Measurements from ENCODE around the gene TRIM46. TPM values are rescaled to one million over a fixed set of nuclear protein-coding genes. Genes with fewer than 3 reads are reported as not detected.
A peak's percentile ranks its signal among the peaks of the same experiment; 100 is the strongest.
"Not testable (repeated sequence)": the region's sequence is repeated elsewhere in the genome, so short reads cannot be mapped to it uniquely, and the experiment has no call there.

Gene TRIM46
- total RNA-seq, 5 donors from 2014 or later (not counting 1 experiment from before 2014, with no cell fraction given): 5.1 to 12.2 (median 9.8) TPM

- no peak overlapping the region for H3K4me3 Mint-ChIP-seq
- ATAC-seq (replicated peaks in 1 of 4) (no peak), DNase-seq (no peak)
- CTCF ChIA-PET: interaction anchor here (1.1 to 1.8 kb wide), 4 partner anchors 22 to 81 kb away, joined by 3 to 7 read pairs (median 4); no protein-coding TSS in a partner anchor
- Histone ChIP-seq H3K4me3 (ENCODE audit: control insufficient read depth in 1 of 2, extremely low read depth in 1 of 2, low read length in 1 of 2) (no peak overlapping the region), H3K9me3 (no peaks in the 10 kb centered on the region), H3K27ac (ENCODE audit: low read length) (no peak overlapping the region), H3K27me3 (replicated peaks in 1 of 2; ENCODE audit: control insufficient read depth in 2 of 2, extremely low read depth in 1 of 2, insufficient read depth in 2 of 2, low read length in 1 of 2) (peaks cover 0 to 11% of the 10 kb centered on the region in 2 experiments), H3K36me3 (ENCODE audit: control insufficient read depth in 2 of 2, extremely low read depth in 1 of 2, insufficient read depth in 1 of 2, low read length in 1 of 2) (peaks cover 0 to 21% of the 10 kb centered on the region in 2 donors), H3K4me1 (ENCODE audit: control insufficient read depth in 1 of 2, extremely low read depth in 1 of 2, insufficient read depth in 2 of 2, low read length in 2 of 2) (peaks cover 7 to 15% of the 10 kb centered on the region in 2 experiments)
- no peaks in the 10 kb centered on the region for H3K9me3 Mint-ChIP-seq
- no peak overlapping the region for H3K27ac Mint-ChIP-seq
- 81% methylated on average over 7 of the region's 8 CpGs for WGBS (ENCODE audit: insufficient coverage)
- no peaks in the 10 kb centered on the region for H3K27me3 Mint-ChIP-seq
- POLR2A ChIA-PET: no interaction called here
- H3K4me1 Mint-ChIP-seq: peaks cover 13 to 20% (median 14%) of the 10 kb centered on the region in 3 donors
- H3K36me3 Mint-ChIP-seq: peaks cover 10% of the 10 kb centered on the region
These were observed 7.6 kb upstream of the TRIM46 start for GRCh38 chr1:155166051-155166470.

GRCh38 chr1:155166471-155167165 lies 7.0 kb upstream of the TRIM46 start:
- no peak overlapping the region for H3K4me3 ChIP-seq (ENCODE audit: control insufficient read depth in 1 of 2, extremely low read depth in 1 of 2, low read length in 1 of 2)
- H3K27ac ChIP-seq (ENCODE audit: low read length): no peak overlapping the region
- peaks cover 10% of the 10 kb centered on the region for H3K36me3 Mint-ChIP-seq
- DNase-seq (no peak), ATAC-seq (replicated peaks in 1 of 4) (no peak)
- H3K4me1 Mint-ChIP-seq: peaks cover 13 to 20% (median 18%) of the 10 kb centered on the region in 3 donors
- H3K9me3 ChIP-seq: no peaks in the 10 kb centered on the region
- no peak overlapping the region for H3K27ac Mint-ChIP-seq
- H3K4me3 Mint-ChIP-seq: peak overlapping the region in 1 of 3 donors; percentile 70
- POLR2A ChIA-PET: no interaction called here
- peaks cover 0 to 21% of the 10 kb centered on the region in 2 donors for H3K36me3 ChIP-seq (ENCODE audit: control insufficient read depth in 2 of 2, extremely low read depth in 1 of 2, insufficient read depth in 1 of 2, low read length in 1 of 2)
- 55% methylated on average over 8 of the region's 27 CpGs for WGBS (ENCODE audit: insufficient coverage)
- H3K27me3 ChIP-seq (replicated peaks in 1 of 2; ENCODE audit: control insufficient read depth in 2 of 2, extremely low read depth in 1 of 2, insufficient read depth in 2 of 2, low read length in 1 of 2): peaks cover 0 to 11% of the 10 kb centered on the region in 2 experiments
- no peaks in the 10 kb centered on the region for H3K9me3 Mint-ChIP-seq
- H3K4me1 ChIP-seq (ENCODE audit: control insufficient read depth in 1 of 2, extremely low read depth in 1 of 2, insufficient read depth in 2 of 2, low read length in 2 of 2): peaks cover 7 to 18% of the 10 kb centered on the region in 2 experiments
- CTCF ChIA-PET: interaction anchor here (0.6 to 3.4 kb wide), 13 partner anchors 9 to 82 kb away, joined by 3 to 29 read pairs (median 4); partner anchors contain the start of gene SLC50A1 (in 1 of the 2)
- no peaks in the 10 kb centered on the region for H3K27me3 Mint-ChIP-seq

GRCh38 chr1:155167166-155168104 lies 6.2 kb upstream of the TRIM46 start:
- no peak overlapping the region for H3K27ac Mint-ChIP-seq
- H3K36me3 Mint-ChIP-seq: peaks cover 10% of the 10 kb centered on the region
- H3K4me3 ChIP-seq (ENCODE audit: control insufficient read depth in 1 of 2, extremely low read depth in 1 of 2, low read length in 1 of 2): no peak overlapping the region

GRCh38 chr1:155168105-155168445 lies 5.6 kb upstream of the TRIM46 start:
- not testable (repeated sequence) for H3K9me3 ChIP-seq; H3K27ac ChIP-seq (ENCODE audit: low read length); H3K36me3 Mint-ChIP-seq; H3K27me3 Mint-ChIP-seq; H3K9me3 Mint-ChIP-seq; DNase-seq; H3K4me3 ChIP-seq (ENCODE audit: control insufficient read depth in 1 of 2, extremely low read depth in 1 of 2, low read length in 1 of 2); ATAC-seq (replicated peaks in 1 of 4); H3K27ac Mint-ChIP-seq
- Histone ChIP-seq H3K27me3 (replicated peaks in 1 of 2; ENCODE audit: control insufficient read depth in 2 of 2, extremely low read depth in 1 of 2, insufficient read depth in 2 of 2, low read length in 1 of 2) (peaks cover 0 to 11% of the 10 kb centered on the region in 2 experiments), H3K36me3 (ENCODE audit: control insufficient read depth in 2 of 2, extremely low read depth in 1 of 2, insufficient read depth in 1 of 2, low read length in 1 of 2) (peaks cover 0 to 21% of the 10 kb centered on the region in 2 donors), H3K4me1 (ENCODE audit: control insufficient read depth in 1 of 2, extremely low read depth in 1 of 2, insufficient read depth in 2 of 2, low read length in 2 of 2) (peaks cover 12 to 26% of the 10 kb centered on the region in 2 experiments)
- CTCF ChIA-PET: interaction anchor here (0.7 to 3.4 kb wide), 7 partner anchors 25 to 557 kb away, joined by 3 to 29 read pairs (median 5); no protein-coding TSS in a partner anchor
- H3K4me1 Mint-ChIP-seq: peaks cover 26 to 30% (median 28%) of the 10 kb centered on the region in 3 donors
- H3K4me3 Mint-ChIP-seq: peak overlapping the region in 1 of 3 donors; percentile 70
- POLR2A ChIA-PET: interaction anchor here in 1 of 2 donors (0.6 kb wide), 1 partner anchor 194 kb away, joined by 6 read pairs; no protein-coding TSS in a partner anchor
- 57% methylated on average over 4 of the region's 4 CpGs for WGBS (ENCODE audit: insufficient coverage)

More at GRCh38 chr1:155167166-155168104, 6.2 kb upstream of the TRIM46 start:
- DNase-seq (peak; percentile 62 to 93 (median 80)), ATAC-seq (replicated peaks in 1 of 4) (peak; percentile 71 to 82 (median 76))
- Mint-ChIP-seq H3K4me1 (peaks cover 20 to 27% (median 25%) of the 10 kb centered on the region in 3 donors), H3K9me3 (no peaks in the 10 kb centered on the region), H3K27me3 (no peaks in the 10 kb centered on the region), H3K4me3 (peak overlapping the region; percentile 28 to 70 (median 62))
- Histone ChIP-seq H3K4me1 (ENCODE audit: control insufficient read depth in 1 of 2, extremely low read depth in 1 of 2, insufficient read depth in 2 of 2, low read length in 2 of 2) (peaks cover 11 to 23% of the 10 kb centered on the region in 2 experiments), H3K9me3 (no peaks in the 10 kb centered on the region), H3K27ac (ENCODE audit: low read length) (no peak overlapping the region), H3K27me3 (replicated peaks in 1 of 2; ENCODE audit: control insufficient read depth in 2 of 2, extremely low read depth in 1 of 2, insufficient read depth in 2 of 2, low read length in 1 of 2) (peaks cover 0 to 11% of the 10 kb centered on the region in 2 experiments), H3K36me3 (ENCODE audit: control insufficient read depth in 2 of 2, extremely low read depth in 1 of 2, insufficient read depth in 1 of 2, low read length in 1 of 2) (peaks cover 0 to 21% of the 10 kb centered on the region in 2 donors)
- 16% methylated on average over 12 of the region's 28 CpGs for WGBS (ENCODE audit: insufficient coverage)
- CTCF ChIA-PET: interaction anchor here (0.6 to 3.4 kb wide), 12 partner anchors 8 to 556 kb away, joined by 3 to 29 read pairs (median 3); partner anchors contain the start of gene SLC50A1 (in 1 of the 2)
- POLR2A ChIA-PET: interaction anchor here in 1 of 2 donors (0.6 kb wide), 1 partner anchor 194 kb away, joined by 6 read pairs; no protein-coding TSS in a partner anchor

- H3K9me3 ChIP-seq: no peaks in the 10 kb centered on the region
- Mint-ChIP-seq H3K4me1 (peaks cover 32 to 35% (median 33%) of the 10 kb centered on the region in 3 donors), H3K4me3 (no peak overlapping the region), H3K27ac (no peak overlapping the region), H3K9me3 (no peaks in the 10 kb centered on the region), H3K27me3 (no peaks in the 10 kb centered on the region), H3K36me3 (peaks cover 10% of the 10 kb centered on the region)
- ChIA-PET POLR2A (no interaction called here), CTCF (interaction anchor here (0.5 to 3.4 kb wide), 7 partner anchors 9 to 95 kb away, joined by 3 to 29 read pairs (median 4); no protein-coding TSS in a partner anchor)
- ATAC-seq (replicated peaks in 1 of 4) (no peak), DNase-seq (no peak)
- no peak overlapping the region for H3K4me3 ChIP-seq (ENCODE audit: control insufficient read depth in 1 of 2, extremely low read depth in 1 of 2, low read length in 1 of 2)
- H3K4me1 ChIP-seq (ENCODE audit: control insufficient read depth in 1 of 2, extremely low read depth in 1 of 2, insufficient read depth in 2 of 2, low read length in 2 of 2): peaks cover 15 to 31% of the 10 kb centered on the region in 2 experiments
- H3K36me3 ChIP-seq (ENCODE audit: control insufficient read depth in 2 of 2, extremely low read depth in 1 of 2, insufficient read depth in 1 of 2, low read length in 1 of 2): peaks cover 0 to 21% of the 10 kb centered on the region in 2 donors
- H3K27ac ChIP-seq (ENCODE audit: low read length): no peak overlapping the region
- peaks cover 0 to 11% of the 10 kb centered on the region in 2 experiments for H3K27me3 ChIP-seq (replicated peaks in 1 of 2; ENCODE audit: control insufficient read depth in 2 of 2, extremely low read depth in 1 of 2, insufficient read depth in 2 of 2, low read length in 1 of 2)
- WGBS (ENCODE audit: insufficient coverage): 100% methylated on average over 2 of the region's 10 CpGs
These were observed 5.0 kb upstream of the TRIM46 start for GRCh38 chr1:155168456-155169210.

Data from T-cell (primary cell).